Measurements from ENCODE around the gene ABCC6. TPM values are rescaled to one million over a fixed set of nuclear protein-coding genes. Genes with fewer than 3 reads are reported as not detected.

The ABCC6 gene
- total RNA-seq, 1 experiment from 2014 or later = 1.1 TPM

DNA sequence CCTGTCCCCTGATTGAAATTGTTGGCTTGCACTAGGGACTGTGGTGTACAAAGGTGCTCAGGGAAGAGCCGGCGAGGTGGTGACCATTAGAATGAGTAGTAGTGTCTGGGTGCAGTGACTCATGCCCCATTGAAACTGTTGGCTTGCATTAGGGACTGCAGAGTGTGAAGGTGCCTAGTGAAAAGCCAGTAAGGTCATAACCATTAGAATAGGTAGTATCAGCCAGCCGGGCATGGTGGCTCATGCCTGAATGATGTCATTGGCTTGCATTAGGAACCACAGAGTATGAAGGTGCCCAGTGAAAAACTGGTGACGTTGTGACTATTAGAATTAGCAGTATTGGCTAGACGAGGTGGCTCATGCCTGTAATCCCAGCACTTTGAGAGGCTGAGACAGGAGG, 78.9 kb downstream of the ABCC6 start:
- H2BK5ac ChIP-seq (ENCODE audit: insufficient read length, low read length) = no peak overlapping the region
- TF ChIP-seq, protein P1, sequence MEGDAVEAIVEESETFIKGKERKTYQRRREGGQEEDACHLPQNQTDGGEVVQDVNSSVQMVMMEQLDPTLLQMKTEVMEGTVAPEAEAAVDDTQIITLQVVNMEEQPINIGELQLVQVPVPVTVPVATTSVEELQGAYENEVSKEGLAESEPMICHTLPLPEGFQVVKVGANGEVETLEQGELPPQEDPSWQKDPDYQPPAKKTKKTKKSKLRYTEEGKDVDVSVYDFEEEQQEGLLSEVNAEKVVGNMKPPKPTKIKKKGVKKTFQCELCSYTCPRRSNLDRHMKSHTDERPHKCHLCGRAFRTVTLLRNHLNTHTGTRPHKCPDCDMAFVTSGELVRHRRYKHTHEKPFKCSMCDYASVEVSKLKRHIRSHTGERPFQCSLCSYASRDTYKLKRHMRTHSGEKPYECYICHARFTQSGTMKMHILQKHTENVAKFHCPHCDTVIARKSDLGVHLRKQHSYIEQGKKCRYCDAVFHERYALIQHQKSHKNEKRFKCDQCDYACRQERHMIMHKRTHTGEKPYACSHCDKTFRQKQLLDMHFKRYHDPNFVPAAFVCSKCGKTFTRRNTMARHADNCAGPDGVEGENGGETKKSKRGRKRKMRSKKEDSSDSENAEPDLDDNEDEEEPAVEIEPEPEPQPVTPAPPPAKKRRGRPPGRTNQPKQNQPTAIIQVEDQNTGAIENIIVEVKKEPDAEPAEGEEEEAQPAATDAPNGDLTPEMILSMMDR (conservative IDR thresholded peaks at IDR 0.05) = no peak

More for the DNA sequence above, 78.9 kb downstream of the ABCC6 start:
- H3K23me2 ChIP-seq (ENCODE audit: insufficient read length, low read depth, low read length, poor library complexity, severe bottlenecking) = no peaks in the 10 kb centered on the region
- Mint-ChIP-seq H3K4me3 (no peak overlapping the region), H3K9me3 (no peaks in the 10 kb centered on the region), H3K27me3 (ENCODE audit: low read depth) (peaks cover 1% of the 10 kb centered on the region; the same call in 1 of the 2 replicates), H3K27ac (peak overlapping the region in 1 of 3 experiments; percentile 39; a peak in 1 of 7 replicates), H3K4me1 (peaks cover 13 to 21% of the 10 kb centered on the region in 2 experiments), H3K36me3 (ENCODE audit: insufficient read depth in 1 of 3, low read depth in 3 of 3) (peaks cover 22 to 50% (median 45%) of the 10 kb centered on the region in 3 experiments; a peak in 6 of 7 replicates)
- no peak overlapping the region for H2BK20ac ChIP-seq (ENCODE audit: low read depth, low read length, poor library complexity, severe bottlenecking)
- no peak overlapping the region for H3T11ph ChIP-seq (ENCODE audit: low read length)
- H3K9ac ChIP-seq (ENCODE audit: extremely low read depth, insufficient read length, low read length) = no peak overlapping the region
- DNase-seq = no peak
- H3K79me1 ChIP-seq (ENCODE audit: insufficient read depth, low read depth, low read length, poor library complexity, severe bottlenecking) = no peaks in the 10 kb centered on the region
- H4K5ac ChIP-seq (ENCODE audit: insufficient read length, low read depth, low read length) = no peak overlapping the region
- no peak overlapping the region for H3K14ac ChIP-seq (ENCODE audit: insufficient read depth, low read length)
- no peaks in the 10 kb centered on the region for H3K9me3 ChIP-seq (ENCODE audit: control insufficient read depth, low read depth, low read length)
- H3K27me3 ChIP-seq (ENCODE audit: insufficient read depth, low read length) = no peaks in the 10 kb centered on the region
- H4K8ac ChIP-seq (replicated peaks; ENCODE audit: insufficient read length, low read depth, low read length) = no peak overlapping the region
- H3K27ac ChIP-seq (ENCODE audit: insufficient read length, low read depth, low read length) = no peak overlapping the region
- no peaks in the 10 kb centered on the region for H3K79me2 ChIP-seq (ENCODE audit: insufficient read depth, low read length)
- no peak overlapping the region for H3K4ac ChIP-seq (ENCODE audit: low read depth, low read length)
- no peak overlapping the region for H2BK15ac ChIP-seq (ENCODE audit: low read depth, low read length)
- no peak overlapping the region for H3K4me2 ChIP-seq (ENCODE audit: insufficient read depth, insufficient read length, low read length)
- H3K23ac ChIP-seq (ENCODE audit: insufficient read length, low read depth, low read length) = no peak overlapping the region
- H4K91ac ChIP-seq (ENCODE audit: insufficient read length, low read depth, low read length) = no peak overlapping the region
- H2BK12ac ChIP-seq (ENCODE audit: insufficient read length, low read depth, low read length) = no peak overlapping the region
- no peaks in the 10 kb centered on the region for H4K20me1 ChIP-seq (ENCODE audit: control insufficient read depth, insufficient read depth, insufficient read length)
- H3K4me1 ChIP-seq (ENCODE audit: insufficient read depth, low read length) = no peaks in the 10 kb centered on the region
- H3K56ac ChIP-seq (ENCODE audit: insufficient read length, low read depth, low read length) = no peak overlapping the region
- H2BK120ac ChIP-seq (ENCODE audit: low read depth, low read length, poor library complexity, severe bottlenecking) = no peak overlapping the region
- no CpG with 5 or more reads among the region's 5 CpGs for WGBS (ENCODE audit: extremely low coverage, insufficient read length, low lambda C conversion rate)
- no peak overlapping the region for H3K18ac ChIP-seq (ENCODE audit: insufficient read length, low read depth, low read length)
- H2AK5ac ChIP-seq (ENCODE audit: insufficient read length, low read length) = no peak overlapping the region
- H2AFZ ChIP-seq (ENCODE audit: low read length) = no peak overlapping the region
